BJ (cell line): ENCODE data around the gene CDYL2. TPM values are rescaled to one million over a fixed set of nuclear protein-coding genes. Genes with fewer than 3 reads are reported as not detected.

Experiments used
- CTCF ChIA-PET: fragments of 350-600 bp; formaldehyde crosslinking; extraction: SDS; loops from one replicate; lab custom pipeline; 2021; ENCODE audit warnings: antibody characterized with exemption, inconsistent platforms; lab: Yijun Ruan, JAX
- POLR2A ChIA-PET: fragments of 300-600 bp; sonication (Branson Sonifier 250); formaldehyde crosslinking; extraction: SDS; loops from one replicate; lab custom pipeline; 2021; ENCODE audit warnings: antibody characterized with exemption; lab: Charles Lee
- DNase-seq: peaks from one replicate; pipeline ENCODE4 v3.0.0-alpha.2; 2011; ENCODE audit warnings: low read depth
- H3K27me3 ChIP-seq: 2 replicates; pipeline ENCODE4 v1.6.0; 2011; ENCODE audit warnings: low read length; ENCODE audit not compliant: control insufficient read depth, insufficient read depth
- H3K36me3 ChIP-seq: 2 replicates; pipeline ENCODE4 v1.5.1; 2011; ENCODE audit warnings: low read length; ENCODE audit not compliant: control insufficient read depth, insufficient read depth
- H3K4me3 ChIP-seq: 2 replicates; pipeline ENCODE4 v1.5.1; 2011; ENCODE audit warnings: low read depth, mild to moderate bottlenecking, control low read depth, low read length
- CTCF ChIP-seq: IDR thresholded peaks from 2 replicates; pipeline ENCODE4 v1.5.1; 2011; ENCODE audit warnings: low read depth, mild to moderate bottlenecking, control low read depth, inconsistent platforms, low read length, moderate library complexity; ENCODE audit not compliant: insufficient read depth
- polyA plus RNA-seq: library from polyadenylated mRNA; depleted of rRNA; stranded (reverse); fragments of >200 nt; gene quantifications from 2 replicates; pipeline ENCODE4 v1.2.3, GENCODE V29; 2011

CDYL2 gene
- polyA plus RNA-seq, 1 experiment: 0.87 TPM

GRCh38 chr16:80640316-80640715, 164.1 kb downstream of the CDYL2 start:
- no peak overlapping the region for H3K4me3 ChIP-seq
- TF ChIP-seq CTCF: no peak
- no peak for DNase-seq
- no peaks in the 10 kb centered on the region for H3K36me3 ChIP-seq
- ChIA-PET CTCF (no interaction called here), POLR2A (no interaction called here)
- no peaks in the 10 kb centered on the region for H3K27me3 ChIP-seq

GRCh38 chr16:80639636-80640035, 164.8 kb downstream of the CDYL2 start:
- DNase-seq: no peak
- Histone ChIP-seq H3K4me3 (no peak overlapping the region), H3K36me3 (no peaks in the 10 kb centered on the region), H3K27me3 (no peaks in the 10 kb centered on the region)
- ChIA-PET POLR2A (no interaction called here), CTCF (interaction anchor here (1.1 kb wide), 1 partner anchor 21 kb away, joined by 3 read pairs; no protein-coding TSS in a partner anchor)
- TF ChIP-seq CTCF: no peak

DNA sequence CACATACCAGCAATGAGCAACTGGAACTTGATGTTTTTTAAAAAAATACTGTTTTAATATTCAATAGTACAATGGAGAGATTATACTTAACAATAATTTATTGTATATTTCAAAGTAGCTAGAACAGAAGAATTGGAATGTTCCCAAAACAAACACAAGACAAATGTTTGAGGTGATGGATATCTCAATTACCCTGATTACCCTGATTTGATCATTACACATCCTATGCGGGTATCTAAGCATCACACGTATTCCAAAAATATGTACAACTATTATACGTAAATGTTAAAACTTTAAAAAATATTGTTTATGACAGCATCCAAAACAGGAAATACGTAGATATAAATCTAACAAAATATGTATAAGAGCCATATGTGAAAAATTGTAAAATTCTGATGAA, 166.8 kb downstream of the CDYL2 start:
- no peaks in the 10 kb centered on the region for H3K27me3 ChIP-seq
- no peak for DNase-seq
- H3K36me3 ChIP-seq: no peaks in the 10 kb centered on the region
- POLR2A ChIA-PET: no interaction called here
- H3K4me3 ChIP-seq: no peak overlapping the region
- CTCF ChIA-PET: interaction anchor here (1.5 kb wide), 1 partner anchor 18 kb away, joined by 4 read pairs; no protein-coding TSS in a partner anchor
- no peak for TF ChIP-seq CTCF

- ChIA-PET POLR2A (no interaction called here), CTCF (no interaction called here)
- no peak for DNase-seq
- Histone ChIP-seq H3K36me3 (no peaks in the 10 kb centered on the region), H3K27me3 (no peaks in the 10 kb centered on the region), H3K4me3 (no peak overlapping the region)
- no peak for TF ChIP-seq CTCF
These were observed 172.8 kb downstream of the CDYL2 start for GRCh38 chr16:80631581-80631980.

DNA sequence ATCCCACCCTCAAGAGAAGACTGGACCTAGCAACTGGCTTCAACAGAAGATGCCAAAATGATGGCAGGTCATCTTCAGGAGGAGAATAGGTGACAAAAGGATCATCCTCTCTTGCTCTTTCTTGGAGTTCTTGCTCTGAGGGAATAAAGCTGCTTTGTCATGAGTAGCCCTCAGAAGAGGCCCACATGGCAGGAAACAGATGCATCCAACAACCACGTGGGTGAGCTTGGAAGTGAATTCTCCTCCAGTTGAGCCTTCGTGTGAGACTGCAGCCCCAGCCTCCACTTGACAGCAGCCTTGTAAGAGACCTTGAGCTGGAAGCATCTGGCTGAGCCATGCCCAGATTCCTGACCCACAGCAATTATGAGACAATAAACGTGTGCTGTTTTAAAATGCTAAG, 176.1 kb downstream of the CDYL2 start:
- no peak for TF ChIP-seq CTCF
- no peak for DNase-seq
- ChIA-PET CTCF (no interaction called here), POLR2A (no interaction called here)
- Histone ChIP-seq H3K4me3 (no peak overlapping the region), H3K27me3 (no peaks in the 10 kb centered on the region), H3K36me3 (no peaks in the 10 kb centered on the region)
